Brain microvascular endothelial cell (primary cell): ENCODE results near the gene BACH2.
"Not testable (repeated sequence)": the region's sequence is repeated elsewhere in the genome, so short reads cannot be mapped to it uniquely, and the experiment has no call there.

Experiments
- DNase-seq: peaks from one replicate; pipeline ENCODE4 v3.0.0-alpha.2; 2020
- H3K27ac ChIP-seq: fragments of 250-450 bp; sonication (Bioruptor Pico); 2 replicates; pipeline ENCODE4 v1.5.1; 2020; ENCODE audit warnings: mild to moderate bottlenecking, moderate library complexity
- H3K27me3 ChIP-seq: fragments of 250-450 bp; sonication (Bioruptor Pico); replicated peaks from 2 replicates; pipeline ENCODE4 v1.5.1; 2020; ENCODE audit warnings: mild to moderate bottlenecking
- H3K36me3 ChIP-seq: fragments of 250-450 bp; sonication (Bioruptor Pico); replicated peaks from 2 replicates; pipeline ENCODE4 v1.5.1; 2020; ENCODE audit warnings: mild to moderate bottlenecking
- H3K4me3 ChIP-seq: 2 replicates; pipeline ENCODE4 v1.5.1; 2011; ENCODE audit warnings: low read depth, mild to moderate bottlenecking, control low read depth, low read length, moderate library complexity
- CTCF ChIP-seq: IDR thresholded peaks from 2 replicates; pipeline ENCODE4 v1.5.1; 2011; ENCODE audit warnings: low read depth, mild to moderate bottlenecking, moderate library complexity, low read length, control low read depth, inconsistent platforms; ENCODE audit errors: missing control alignments
- in situ Hi-C: cut with HindIII; loops from 2 replicates; pipeline ENCODE4 v1.10.0; 2017; ENCODE audit warnings: low sequenced_read_pairs, low pct_ligation_motif_present

Gene BACH2

GRCh38 chr6:90118581-90118980, 178.1 kb downstream of the BACH2 start:
- H3K27ac ChIP-seq: no peak overlapping the region
- H3K36me3 ChIP-seq: no peaks in the 10 kb centered on the region
- no peak for DNase-seq
- in situ Hi-C loops: no loop called here
- H3K27me3 ChIP-seq: no peaks in the 10 kb centered on the region
- H3K4me3 ChIP-seq: no peak overlapping the region
- TF ChIP-seq CTCF: no peak

- TF ChIP-seq CTCF: no peak
- H3K36me3 ChIP-seq: no peaks in the 10 kb centered on the region
These were observed 178.6 kb downstream of the BACH2 start for GRCh38 chr6:90118069-90118468.

GRCh38 chr6:90116126-90116525, 180.5 kb downstream of the BACH2 start:
- DNase-seq, H3K27ac ChIP-seq, H3K36me3 ChIP-seq, in situ Hi-C loops, H3K27me3 ChIP-seq, H3K4me3 ChIP-seq: not testable (repeated sequence)

More at GRCh38 chr6:90118069-90118468, 178.6 kb downstream of the BACH2 start:
- in situ Hi-C loops: no loop called here
- DNase-seq: no peak
- no peak overlapping the region for H3K27ac ChIP-seq
- H3K4me3 ChIP-seq: no peak overlapping the region
- H3K27me3 ChIP-seq: no peaks in the 10 kb centered on the region

DNA sequence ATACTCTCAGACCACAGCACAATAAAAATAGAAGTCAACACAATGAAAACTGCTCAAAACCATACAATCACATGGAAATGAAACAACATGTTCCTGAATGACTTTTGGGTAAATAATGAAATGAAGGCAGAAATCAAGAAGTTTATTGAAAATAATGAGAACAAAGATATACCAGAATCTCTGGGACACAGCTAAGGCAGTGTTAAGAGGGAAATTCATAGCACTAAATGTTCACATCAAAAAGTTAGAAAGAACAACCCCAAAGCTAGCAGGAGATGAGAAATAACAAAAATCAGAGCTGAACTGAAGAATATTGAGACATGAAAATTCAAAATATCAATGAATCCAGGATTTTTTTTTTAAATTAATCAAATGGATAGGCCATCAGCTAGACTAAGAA, 183.3 kb downstream of the BACH2 start:
- DNase-seq: no peak
- Histone ChIP-seq H3K27me3 (no peaks in the 10 kb centered on the region), H3K4me3 (no peak overlapping the region), H3K27ac (no peak overlapping the region), H3K36me3 (no peaks in the 10 kb centered on the region)
- in situ Hi-C loops: no loop called here
- no peak for TF ChIP-seq CTCF

DNA sequence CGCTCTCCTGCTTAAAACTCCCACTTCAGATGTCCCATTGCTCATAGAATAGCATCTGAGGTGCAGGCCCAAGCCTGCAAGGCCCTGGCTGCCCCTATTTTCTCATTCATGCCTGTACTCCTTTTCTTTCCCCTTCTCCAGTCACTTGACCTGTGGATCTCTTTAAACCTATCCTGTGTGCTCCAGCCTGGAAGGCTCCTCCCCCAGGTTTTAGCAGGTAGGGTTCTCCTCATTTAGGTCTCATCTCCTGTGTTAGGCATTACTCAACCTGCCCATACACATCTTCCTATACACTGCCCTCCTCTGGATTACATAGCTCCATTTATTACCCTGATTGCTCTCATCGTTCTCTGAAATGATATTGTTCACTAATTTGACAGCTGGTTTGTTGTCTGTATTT, 185.3 kb downstream of the BACH2 start:
- H3K4me3 ChIP-seq: no peak overlapping the region
- in situ Hi-C loops: no loop called here
- no peak overlapping the region for H3K27ac ChIP-seq
- H3K36me3 ChIP-seq: no peaks in the 10 kb centered on the region
- TF ChIP-seq CTCF: no peak
- H3K27me3 ChIP-seq: no peaks in the 10 kb centered on the region
- DNase-seq: no peak

- Histone ChIP-seq H3K27me3 (no peaks in the 10 kb centered on the region), H3K36me3 (no peaks in the 10 kb centered on the region), H3K4me3 (no peak overlapping the region), H3K27ac (no peak overlapping the region)
- TF ChIP-seq CTCF: no peak
- DNase-seq: no peak
- in situ Hi-C loops: no loop called here
These were observed 185.7 kb downstream of the BACH2 start for GRCh38 chr6:90110971-90111370.
